Skeletal muscle tissue (tissue), 5 donors: ENCODE data around the gene PGS1. TPM values are rescaled to one million over a fixed set of nuclear protein-coding genes. Genes with fewer than 3 reads are reported as not detected.

Experiments used
- H3K27ac ChIP-seq: one replicate; pipeline ENCODE4 v1.7.0; 2013; ENCODE audit warnings: mild to moderate bottlenecking, low read depth, low read length, inconsistent platforms
- H3K27me3 ChIP-seq, 3 donors: one replicate each; pipeline ENCODE4 v1.7.0; 2013; ENCODE audit warnings: low read length in 3 of 3; ENCODE audit not compliant: control insufficient read depth in 3 of 3, insufficient read depth in 3 of 3
- H3K36me3 ChIP-seq, 3 donors: one replicate each; pipeline ENCODE4 v1.7.0; 2013; ENCODE audit warnings: low read length in 3 of 3; ENCODE audit not compliant: control insufficient read depth in 3 of 3, insufficient read depth in 3 of 3
- H3K4me1 ChIP-seq, 3 donors: one replicate each; pipeline ENCODE4 v1.7.0; 2013; ENCODE audit warnings: low read length in 3 of 3, mild to moderate bottlenecking in 3 of 3; ENCODE audit not compliant: control insufficient read depth in 3 of 3, insufficient read depth in 3 of 3
- H3K4me3 ChIP-seq, 3 donors: one replicate each; pipeline ENCODE4 v1.7.0; 2013; ENCODE audit warnings: low read length in 3 of 3
- H3K9ac ChIP-seq, 3 donors: one replicate each; pipeline ENCODE4 v1.7.0; 2013; ENCODE audit warnings: low read length in 3 of 3, mild to moderate bottlenecking in 3 of 3, moderate library complexity in 2 of 3, low read depth in 1 of 3
- H3K9me3 ChIP-seq, 3 donors: one replicate each; pipeline ENCODE4 v1.7.0; 2013; ENCODE audit warnings: low read length in 3 of 3; ENCODE audit not compliant: control insufficient read depth in 3 of 3
- small RNA-seq: library from RNA; depleted of rRNA; stranded (forward); fragments of <200 nt; gene quantifications from one replicate; pipeline ENCODE3, GENCODE V24; 2014
- total RNA-seq: library from RNA; depleted of rRNA; stranded (reverse); fragments of >200 nt; gene quantifications from one replicate; pipeline ENCODE4 v1.2.3, GENCODE V29; 2014
- donor health status: Osteomylitis.

The PGS1 gene
- total RNA-seq, 1 donor from 2014 or later, result 15.1 TPM

DNA sequence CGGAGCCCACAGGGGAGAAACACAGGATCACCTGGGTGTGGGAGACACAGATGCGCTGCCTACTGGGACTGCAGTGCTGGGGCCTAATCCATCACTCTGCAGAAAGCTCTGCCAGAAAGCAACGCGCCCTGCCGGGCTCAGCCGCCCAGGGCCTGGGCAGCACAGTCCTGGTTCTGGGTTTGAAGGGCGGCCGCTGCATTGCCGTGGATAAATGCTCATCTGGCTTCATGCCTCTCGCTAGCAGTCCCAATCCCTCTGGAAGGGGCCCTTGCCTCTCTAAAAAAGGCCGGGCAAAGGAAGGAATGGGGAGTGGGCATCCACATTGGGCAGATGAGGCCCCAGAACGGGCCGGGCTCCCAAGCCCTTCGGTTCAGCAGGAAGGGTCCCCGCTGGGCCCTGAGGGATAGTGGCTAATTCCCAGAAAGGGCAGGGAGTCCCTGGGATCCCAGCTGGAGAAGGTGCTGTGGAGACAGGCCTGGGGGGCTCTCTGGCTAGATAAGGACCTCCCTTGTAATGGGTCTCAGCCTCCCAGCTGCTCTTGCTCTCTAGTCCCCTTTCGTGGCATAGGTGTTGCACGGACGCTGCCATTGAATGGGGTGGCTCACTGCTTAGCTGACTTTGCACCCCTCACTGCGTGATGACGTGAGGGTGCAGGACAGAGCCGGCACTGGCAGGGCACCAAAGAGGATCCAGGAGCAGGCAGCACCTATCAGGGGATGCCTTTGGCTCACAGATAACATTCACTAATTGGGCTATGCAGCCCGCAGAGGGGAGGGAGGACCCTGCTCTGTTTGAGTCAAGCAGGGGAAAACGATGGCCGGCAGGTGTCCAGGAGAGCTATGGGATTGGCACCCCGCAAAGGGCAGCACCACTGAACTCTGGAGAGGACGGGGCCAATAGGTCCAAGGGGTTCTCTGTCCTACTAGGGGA is 88.6 kb downstream of the PGS1 start:
- H3K27ac ChIP-seq, result no peak overlapping the region
- peaks cover 3 to 16% (median 10%) of the 10 kb centered on the region in 3 donors for H3K27me3 ChIP-seq
- H3K9ac ChIP-seq, result no peak overlapping the region
- H3K9me3 ChIP-seq, result no peaks in the 10 kb centered on the region
- no peaks in the 10 kb centered on the region for H3K4me1 ChIP-seq
- H3K4me3 ChIP-seq, result no peak overlapping the region
- no peaks in the 10 kb centered on the region for H3K36me3 ChIP-seq

DNA sequence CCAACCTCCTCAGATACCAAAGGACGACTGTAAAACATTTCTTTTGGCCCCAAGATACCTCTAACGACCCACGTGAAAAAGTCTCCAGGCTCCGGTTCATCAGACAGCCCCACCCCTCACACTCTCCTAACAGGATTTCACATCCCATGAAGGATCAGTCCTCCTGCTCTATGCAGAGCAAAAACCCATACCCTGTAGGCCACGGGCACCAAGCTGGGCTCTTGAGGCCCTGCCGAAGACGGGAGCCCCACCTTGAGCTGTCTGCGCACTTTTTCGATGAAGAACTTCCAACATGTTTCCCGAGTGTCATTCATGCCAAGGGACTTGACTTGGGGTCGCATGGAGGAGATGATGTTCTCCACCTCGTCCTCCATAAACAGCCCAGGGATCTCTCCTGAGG is 89.9 kb downstream of the PGS1 start:
- Histone ChIP-seq H3K4me3 (no peak overlapping the region), H3K4me1 (no peaks in the 10 kb centered on the region), H3K27ac (no peak overlapping the region), H3K9me3 (no peaks in the 10 kb centered on the region), H3K36me3 (no peaks in the 10 kb centered on the region), H3K27me3 (peaks cover 13 to 20% (median 19%) of the 10 kb centered on the region in 3 donors), H3K9ac (no peak overlapping the region)

DNA sequence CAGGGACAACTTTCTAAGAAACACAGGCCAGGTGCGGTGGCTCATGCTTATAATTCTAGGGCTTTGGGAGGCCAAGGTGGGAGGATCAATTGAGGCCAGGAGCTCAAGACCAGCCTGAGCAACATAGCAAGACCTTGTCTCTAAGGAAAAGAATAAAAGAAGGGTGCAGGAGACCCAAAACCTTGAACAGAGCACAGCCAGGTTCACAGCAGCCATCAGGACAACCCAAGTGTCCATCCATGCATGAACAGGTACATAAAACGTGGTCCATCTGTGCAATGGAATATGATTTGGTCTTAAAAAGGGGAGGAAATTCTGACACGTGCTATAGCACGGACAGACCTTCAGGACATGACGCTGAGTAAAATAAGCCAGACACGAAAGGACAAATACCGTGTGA is 91.0 kb downstream of the PGS1 start:
- Histone ChIP-seq H3K4me3 (no peak overlapping the region), H3K27ac (no peak overlapping the region), H3K9me3 (no peaks in the 10 kb centered on the region), H3K4me1 (no peaks in the 10 kb centered on the region), H3K9ac (no peak overlapping the region), H3K36me3 (no peaks in the 10 kb centered on the region), H3K27me3 (peaks cover 22 to 28% (median 26%) of the 10 kb centered on the region in 3 donors)

- Histone ChIP-seq H3K27ac (no peak overlapping the region), H3K27me3 (peaks cover 38 to 46% (median 41%) of the 10 kb centered on the region in 3 donors), H3K9me3 (no peaks in the 10 kb centered on the region), H3K9ac (no peak overlapping the region), H3K4me3 (no peak overlapping the region), H3K36me3 (no peaks in the 10 kb centered on the region), H3K4me1 (no peaks in the 10 kb centered on the region)
Observed at GRCh38 chr17:78471635-78472034, 93.2 kb downstream of the PGS1 start.

- H3K27ac ChIP-seq, result no peak overlapping the region
- no peaks in the 10 kb centered on the region for H3K36me3 ChIP-seq
- H3K27me3 ChIP-seq, result peaks cover 36 to 51% (median 43%) of the 10 kb centered on the region in 3 donors
- no peaks in the 10 kb centered on the region for H3K4me1 ChIP-seq
- H3K9ac ChIP-seq, result no peak overlapping the region
- H3K9me3 ChIP-seq, result no peaks in the 10 kb centered on the region
- no peak overlapping the region for H3K4me3 ChIP-seq
Observed at GRCh38 chr17:78472035-78472905, 93.8 kb downstream of the PGS1 start.

DNA sequence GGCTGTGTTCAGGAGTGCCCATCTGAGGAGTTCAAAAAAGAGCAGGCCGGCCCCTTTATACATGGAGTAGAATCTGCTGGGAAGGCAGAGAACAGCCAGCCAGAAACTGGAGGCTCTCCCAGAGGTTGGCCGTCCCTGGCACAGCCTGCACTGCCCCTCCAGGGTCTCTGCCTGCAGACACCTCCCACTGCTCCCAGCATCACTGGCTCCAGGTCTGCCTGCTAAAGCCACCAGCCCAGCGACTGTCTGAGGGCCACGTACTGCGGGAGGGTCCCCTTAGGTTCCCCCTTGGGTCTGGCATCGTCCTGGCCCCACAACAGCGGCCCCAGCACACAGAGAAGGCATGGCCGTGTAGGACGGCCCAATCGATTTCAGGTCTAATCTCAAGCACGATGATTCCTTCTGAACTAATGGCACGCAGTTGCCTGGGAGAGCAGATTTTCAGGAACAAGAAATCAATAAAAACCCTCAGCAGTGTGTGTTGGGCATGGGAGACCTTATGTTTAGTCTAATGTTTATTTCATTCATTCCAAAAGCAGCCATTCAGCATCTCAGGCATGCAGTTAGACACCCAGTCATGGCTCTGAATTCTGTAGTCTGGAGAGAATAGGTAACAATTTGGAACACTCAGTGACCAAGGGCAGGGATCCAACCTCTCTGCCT is 95.6 kb downstream of the PGS1 start:
- Histone ChIP-seq H3K9ac (no peak overlapping the region), H3K27me3 (peaks cover 34 to 51% (median 43%) of the 10 kb centered on the region in 3 donors), H3K4me3 (no peak overlapping the region), H3K36me3 (no peaks in the 10 kb centered on the region), H3K27ac (no peak overlapping the region), H3K4me1 (no peaks in the 10 kb centered on the region), H3K9me3 (no peaks in the 10 kb centered on the region)

Small RNA genes lying within 50 kb of the gene (small RNA-seq; reads per million reads assigned to genes)
- not detected for gene RF00415
- not detected for gene RN7SL236P

Other genes with a start within 250 kb of the PGS1 start
- 15.7 TPM for gene TMC6, start 249.9 kb upstream of the PGS1 start, total RNA-seq
- 7.8 TPM for gene TMC8, start 247.9 kb upstream of the PGS1 start, total RNA-seq
- gene C17orf99, start 232.3 kb upstream of the PGS1 start, total RNA-seq, result 0.52 TPM
- gene SYNGR2, start 210.1 kb upstream of the PGS1 start, total RNA-seq, result 34.4 TPM
- 12.0 TPM for gene TK1, start 191.6 kb upstream of the PGS1 start, total RNA-seq
- 23.0 TPM for gene AFMID, start 191.3 kb upstream of the PGS1 start, total RNA-seq
- gene BIRC5, start 164.4 kb upstream of the PGS1 start, total RNA-seq, result 11.0 TPM
- not detected for gene TMEM235, start 147.0 kb upstream of the PGS1 start, total RNA-seq
- 15.7 TPM for gene SOCS3, start 18.6 kb upstream of the PGS1 start, total RNA-seq
- gene DNAH17, start 198.7 kb downstream of the PGS1 start, total RNA-seq, result under 0.01 TPM